ENCODE measurements around the gene NADK2. TPM values are rescaled to one million over a fixed set of nuclear protein-coding genes. Genes with fewer than 3 reads are reported as not detected.

The NADK2 gene
- total RNA-seq, 1 experiment from 2014 or later = 21.2 TPM

GRCh38 chr5:36251218-36251617 lies 9.5 kb upstream of the NADK2 start:
- TF ChIP-seq ZNF274 (IDR thresholded peaks at IDR 0.05; ENCODE audit: low read depth, low read length) (no peak), TCF7L2 (IDR thresholded peaks at IDR 0.05; ENCODE audit: borderline replicate concordance, extremely low read depth, insufficient read depth, insufficient read length) (no peak), YY1 (IDR thresholded peaks at IDR 0.05; ENCODE audit: extremely low read depth, insufficient replicate concordance, low read depth, low read length) (no peak), ATF3 (IDR thresholded peaks at IDR 0.05) (no peak), EZH2phosphoT487 (IDR thresholded peaks at IDR 0.05; ENCODE audit: borderline replicate concordance) (no peak), EZH2 (IDR thresholded peaks at IDR 0.05) (no peak), MAX (IDR thresholded peaks at IDR 0.05) (no peak), ZBTB33 (IDR thresholded peaks at IDR 0.05; ENCODE audit: extremely low read depth, insufficient replicate concordance, low read length) (no peak), POLR2AphosphoS5 (IDR thresholded peaks at IDR 0.05; ENCODE audit: low read depth, low read length) (no peak), EGR1 (IDR thresholded peaks at IDR 0.05; ENCODE audit: low read depth) (no peak), RAD21 (IDR thresholded peaks at IDR 0.05; ENCODE audit: low read depth) (no peak), JUND (IDR thresholded peaks at IDR 0.05) (no peak), POLR2A (IDR thresholded peaks at IDR 0.05; ENCODE audit: borderline replicate concordance, extremely low read depth, insufficient read depth, insufficient read length) (no peak)
- ATAC-seq (no peak), DNase-seq (ENCODE audit: low read depth, low spot score) (no peak)
- Histone ChIP-seq H3K27me3 (ENCODE audit: insufficient read depth, low read length) (no peaks in the 10 kb centered on the region), H3K4me2 (ENCODE audit: low read length) (no peak overlapping the region), H3K9me3 (ENCODE audit: control insufficient read depth in 1 of 2, insufficient read depth in 1 of 2, low read depth in 1 of 2, low read length in 2 of 2) (no peaks in the 10 kb centered on the region), H2AFZ (ENCODE audit: low read depth, low read length, poor library complexity, severe bottlenecking) (no peak overlapping the region), H3K79me2 (ENCODE audit: insufficient read depth, low read length) (no peaks in the 10 kb centered on the region), H3K4me1 (ENCODE audit: control insufficient read depth in 1 of 2, insufficient read depth in 2 of 2, low read length in 2 of 2) (no peaks in the 10 kb centered on the region), H3K4me3 (replicated peaks in 1 of 2; ENCODE audit: low read depth in 1 of 2, low read length in 2 of 2) (no peak overlapping the region), H3K36me3 (ENCODE audit: control insufficient read depth in 1 of 2, insufficient read depth in 2 of 2, low read length in 2 of 2) (no peaks in the 10 kb centered on the region), H3K9ac (ENCODE audit: low read length) (no peak overlapping the region), H3K9me2 (ENCODE audit: insufficient read depth) (no peaks in the 10 kb centered on the region), H4K20me1 (ENCODE audit: insufficient read depth) (no peaks in the 10 kb centered on the region), H3K27ac (ENCODE audit: low read depth, low read length) (no peak overlapping the region)
- ChIA-PET CTCF (interaction anchor here (1.7 kb wide), 1 partner anchor 9 kb away, joined by 7 read pairs; the partner anchor contains the start of gene NADK2), RAD21 (ENCODE audit: low non-redundant PET in 1 of 2, low total read pairs in 2 of 2, uncharacterized antibody in 2 of 2, unreplicated experiment in 2 of 2) (no interaction called here), POLR2A (interaction anchor here (0.5 to 1.4 kb wide), 2 partner anchors 8 to 9 kb away, joined by 3 to 4 read pairs; partner anchors contain the start of gene NADK2)
- intact Hi-C loops (cut with micrococcal nuclease) = no loop called here
- no TSS peak for BruUV-seq (replicated peaks)

Data from HCT116 (cell line).